ENCODE data around the gene AOX1.

The AOX1 gene

DNA sequence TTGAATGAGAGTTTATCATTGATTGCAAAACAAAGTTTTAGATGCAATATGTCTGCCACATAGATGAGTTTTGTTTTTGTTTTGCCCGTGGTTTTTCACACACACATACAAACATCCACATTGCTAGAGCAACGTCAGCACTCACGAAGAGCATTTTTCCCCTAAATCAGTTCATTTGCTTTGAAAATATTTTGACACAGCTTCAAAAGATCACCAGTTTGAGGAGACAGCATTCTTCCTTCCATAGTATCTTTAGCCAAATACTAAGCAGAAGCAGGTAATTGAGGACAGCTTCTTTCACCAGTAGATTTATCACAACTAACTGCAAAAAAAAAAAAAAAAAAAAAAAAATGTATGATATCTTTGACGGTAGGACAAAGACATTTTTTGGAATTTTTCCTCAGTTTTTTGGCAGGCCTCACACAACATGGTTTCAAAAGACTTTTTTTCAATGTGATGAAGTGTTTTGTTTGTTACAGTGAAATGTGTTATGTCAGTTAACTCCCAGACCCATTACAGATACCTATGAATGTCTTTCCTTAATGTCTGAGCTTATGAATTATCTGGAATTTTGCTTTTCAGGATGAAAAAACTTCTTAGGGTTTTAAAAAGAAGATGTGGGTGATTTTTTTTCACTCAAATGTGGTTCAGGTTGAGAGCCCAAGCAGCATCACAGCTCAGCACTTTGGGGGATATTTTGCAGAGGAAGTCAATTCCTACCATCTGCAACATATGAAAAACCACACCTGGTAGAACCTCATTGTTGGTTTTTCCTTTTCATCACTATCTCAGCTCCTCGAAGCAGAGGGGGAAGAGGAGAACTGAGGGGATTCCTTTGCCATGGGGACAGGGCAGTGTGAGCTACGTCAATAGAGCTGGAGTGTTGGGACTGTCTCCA is 31.6 kb downstream of the AOX1 start:
- Histone ChIP-seq H2AFZ (ENCODE audit: low read depth, low read length) (no peak overlapping the region), H3K36me3 (ENCODE audit: insufficient read depth, low read length) (no peaks in the 10 kb centered on the region), H3K9me3 (ENCODE audit: insufficient read depth, low read length, severe bottlenecking) (no peaks in the 10 kb centered on the region), H3K4me1 (ENCODE audit: insufficient read depth, low read length) (no peaks in the 10 kb centered on the region), H3K27ac (ENCODE audit: low read length) (no peak overlapping the region), H3K4me2 (ENCODE audit: insufficient read depth, low read length) (no peak overlapping the region), H3K79me2 (ENCODE audit: insufficient read depth, low read length) (no peaks in the 10 kb centered on the region), H3K4me3 (ENCODE audit: low read depth in 1 of 2, low read length in 2 of 2) (no peak overlapping the region), H3K27me3 (ENCODE audit: insufficient read depth, low read length, poor library complexity) (peaks cover 9% of the 10 kb centered on the region), H4K20me1 (ENCODE audit: insufficient read depth, low read length) (no peaks in the 10 kb centered on the region), H3K9ac (ENCODE audit: low read depth, low read length) (no peak overlapping the region)
- TF ChIP-seq, protein P1, sequence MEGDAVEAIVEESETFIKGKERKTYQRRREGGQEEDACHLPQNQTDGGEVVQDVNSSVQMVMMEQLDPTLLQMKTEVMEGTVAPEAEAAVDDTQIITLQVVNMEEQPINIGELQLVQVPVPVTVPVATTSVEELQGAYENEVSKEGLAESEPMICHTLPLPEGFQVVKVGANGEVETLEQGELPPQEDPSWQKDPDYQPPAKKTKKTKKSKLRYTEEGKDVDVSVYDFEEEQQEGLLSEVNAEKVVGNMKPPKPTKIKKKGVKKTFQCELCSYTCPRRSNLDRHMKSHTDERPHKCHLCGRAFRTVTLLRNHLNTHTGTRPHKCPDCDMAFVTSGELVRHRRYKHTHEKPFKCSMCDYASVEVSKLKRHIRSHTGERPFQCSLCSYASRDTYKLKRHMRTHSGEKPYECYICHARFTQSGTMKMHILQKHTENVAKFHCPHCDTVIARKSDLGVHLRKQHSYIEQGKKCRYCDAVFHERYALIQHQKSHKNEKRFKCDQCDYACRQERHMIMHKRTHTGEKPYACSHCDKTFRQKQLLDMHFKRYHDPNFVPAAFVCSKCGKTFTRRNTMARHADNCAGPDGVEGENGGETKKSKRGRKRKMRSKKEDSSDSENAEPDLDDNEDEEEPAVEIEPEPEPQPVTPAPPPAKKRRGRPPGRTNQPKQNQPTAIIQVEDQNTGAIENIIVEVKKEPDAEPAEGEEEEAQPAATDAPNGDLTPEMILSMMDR (IDR thresholded peaks at IDR 0.05; ENCODE audit: borderline replicate concordance, extremely low read depth, low read length, poor library complexity, severe bottlenecking): no peak
- no peak for TF ChIP-seq EZH2 (IDR thresholded peaks at IDR 0.05; ENCODE audit: borderline replicate concordance, low read depth, low read length, severe bottlenecking)
- ATAC-seq (ENCODE audit: insufficient read depth, low read depth) (peak; percentile 40; the same call in 2 of the 3 replicates), DNase-seq (no peak)

DNA sequence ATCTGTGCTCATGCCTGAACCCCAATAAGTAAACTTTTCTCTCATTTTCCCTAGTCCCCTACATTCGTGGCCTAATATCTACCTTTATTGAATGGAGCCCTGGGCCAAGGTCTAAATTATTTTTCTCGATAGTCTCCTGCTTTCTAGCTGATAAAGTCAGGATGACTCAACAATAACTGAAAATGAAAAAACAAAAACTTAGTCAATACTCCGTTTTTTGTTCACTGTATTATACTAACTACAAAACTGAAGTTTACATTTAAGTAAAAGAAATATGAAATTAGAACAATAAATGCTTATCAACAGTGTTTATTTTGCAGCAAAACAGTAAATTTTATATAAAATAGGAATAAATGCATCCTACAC is 32.2 kb downstream of the AOX1 start:
- Histone ChIP-seq H3K4me1 (ENCODE audit: insufficient read depth, low read length) (no peaks in the 10 kb centered on the region), H2AFZ (ENCODE audit: low read depth, low read length) (no peak overlapping the region), H3K9ac (ENCODE audit: low read depth, low read length) (no peak overlapping the region), H3K4me2 (ENCODE audit: insufficient read depth, low read length) (no peak overlapping the region), H3K9me3 (ENCODE audit: insufficient read depth, low read length, severe bottlenecking) (no peaks in the 10 kb centered on the region), H3K4me3 (ENCODE audit: low read depth in 1 of 2, low read length in 2 of 2) (no peak overlapping the region), H3K27ac (ENCODE audit: low read length) (no peak overlapping the region), H3K36me3 (ENCODE audit: insufficient read depth, low read length) (no peaks in the 10 kb centered on the region), H3K79me2 (ENCODE audit: insufficient read depth, low read length) (no peaks in the 10 kb centered on the region), H3K27me3 (ENCODE audit: insufficient read depth, low read length, poor library complexity) (peaks cover 9% of the 10 kb centered on the region), H4K20me1 (ENCODE audit: insufficient read depth, low read length) (no peaks in the 10 kb centered on the region)
- DNase-seq (no peak), ATAC-seq (ENCODE audit: insufficient read depth, low read depth) (no peak)
- no peak for TF ChIP-seq EZH2 (IDR thresholded peaks at IDR 0.05; ENCODE audit: borderline replicate concordance, low read depth, low read length, severe bottlenecking)
- TF ChIP-seq, protein P1 (IDR thresholded peaks at IDR 0.05; ENCODE audit: borderline replicate concordance, extremely low read depth, low read length, poor library complexity, severe bottlenecking): no peak

DNA sequence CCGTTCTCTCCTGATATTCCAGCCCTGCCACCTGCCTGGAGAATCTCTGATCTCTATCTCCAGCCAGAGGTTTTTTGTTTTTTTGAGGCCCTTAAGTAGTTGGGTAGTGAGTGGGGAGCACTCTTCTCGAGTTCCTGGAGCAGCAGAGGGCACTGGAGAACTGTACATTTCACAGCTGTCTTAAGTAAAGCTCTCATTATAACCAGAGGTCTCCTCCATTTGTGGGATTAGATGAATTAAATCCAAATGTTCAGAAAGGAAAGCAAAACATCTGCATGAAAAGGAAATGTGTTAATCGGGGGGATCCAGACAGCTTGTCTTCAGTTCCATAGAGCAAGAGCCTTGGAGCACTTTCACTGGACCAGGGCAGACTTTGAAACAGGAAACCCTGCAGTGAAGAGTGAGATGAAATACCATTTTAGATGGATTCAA is 32.8 kb downstream of the AOX1 start:
- Histone ChIP-seq H3K36me3 (ENCODE audit: insufficient read depth, low read length) (no peaks in the 10 kb centered on the region), H3K27ac (ENCODE audit: low read length) (no peak overlapping the region), H3K4me1 (ENCODE audit: insufficient read depth, low read length) (no peaks in the 10 kb centered on the region), H3K9me3 (ENCODE audit: insufficient read depth, low read length, severe bottlenecking) (no peaks in the 10 kb centered on the region), H3K27me3 (ENCODE audit: insufficient read depth, low read length, poor library complexity) (peaks cover 9% of the 10 kb centered on the region), H2AFZ (ENCODE audit: low read depth, low read length) (no peak overlapping the region), H3K4me3 (ENCODE audit: low read depth in 1 of 2, low read length in 2 of 2) (no peak overlapping the region), H3K79me2 (ENCODE audit: insufficient read depth, low read length) (no peaks in the 10 kb centered on the region), H3K9ac (ENCODE audit: low read depth, low read length) (no peak overlapping the region), H3K4me2 (ENCODE audit: insufficient read depth, low read length) (no peak overlapping the region), H4K20me1 (ENCODE audit: insufficient read depth, low read length) (no peaks in the 10 kb centered on the region)
- 0 out of 3 replicates have a peak, but pooled peaks have one; percentile 52 for ATAC-seq (ENCODE audit: insufficient read depth, low read depth)
- no peak for DNase-seq
- TF ChIP-seq, protein P1 (IDR thresholded peaks at IDR 0.05; ENCODE audit: borderline replicate concordance, extremely low read depth, low read length, poor library complexity, severe bottlenecking): no peak
- TF ChIP-seq EZH2 (IDR thresholded peaks at IDR 0.05; ENCODE audit: borderline replicate concordance, low read depth, low read length, severe bottlenecking): no peak

Data from DND-41 (cell line).